RWPE2 (cell line): ENCODE results near the gene STK38L.
A peak's percentile ranks its signal among the peaks of the same experiment; 100 is the strongest.

Source experiments
- ATAC-seq: fragments of 200-7000 bp; cut with Tn5 transposase; 3 replicates; pipeline ENCODE4 v1.9.1; 2021; ENCODE audit warnings: low read depth
- DNase-seq: peaks from one replicate; pipeline ENCODE4 v3.0.0-alpha.2; 2020; ENCODE audit warnings: low spot score
- H3K27ac ChIP-seq: fragments of 450-650 bp; 2 replicates; pipeline ENCODE4 v1.5.1; 2017; ENCODE audit warnings: mild to moderate bottlenecking; ENCODE audit not compliant: poor library complexity, severe bottlenecking
- H3K27me3 ChIP-seq: fragments of 250-450 bp; sonication (Bioruptor Pico); 2 replicates; pipeline ENCODE4 v1.5.1; 2021; ENCODE audit warnings: mild to moderate bottlenecking, moderate library complexity; ENCODE audit not compliant: insufficient read depth, poor library complexity, severe bottlenecking
- H3K36me3 ChIP-seq: fragments of 250-450 bp; sonication (Bioruptor Pico); 2 replicates; pipeline ENCODE4 v1.5.1; 2020; ENCODE audit warnings: low read depth, mild to moderate bottlenecking, moderate library complexity
- H3K4me1 ChIP-seq: fragments of 250-450 bp; sonication (Bioruptor Pico); 2 replicates; pipeline ENCODE4 v1.5.1; 2021; ENCODE audit warnings: mild to moderate bottlenecking, moderate library complexity; ENCODE audit not compliant: insufficient read depth, poor library complexity, severe bottlenecking
- H3K4me3 ChIP-seq: fragments of 250-450 bp; sonication (Bioruptor Pico); 2 replicates; pipeline ENCODE4 v1.5.1; 2021; ENCODE audit warnings: mild to moderate bottlenecking, moderate library complexity; ENCODE audit not compliant: severe bottlenecking
- H3K9me3 ChIP-seq: fragments of 250-450 bp; sonication (Bioruptor Pico); 2 replicates; pipeline ENCODE4 v1.5.1; 2021; ENCODE audit warnings: mild to moderate bottlenecking, moderate library complexity; ENCODE audit not compliant: severe bottlenecking
- CTCF ChIP-seq: fragments of 450-650 bp; IDR thresholded peaks from one replicate; pipeline ENCODE4 v1.5.1; 2017; ENCODE audit warnings: mild to moderate bottlenecking, moderate library complexity; ENCODE audit not compliant: poor library complexity, severe bottlenecking

The STK38L gene

GRCh38 chr12:27335364-27336281 is 91.5 kb downstream of the STK38L start:
- no peak for TF ChIP-seq CTCF
- Histone ChIP-seq H3K36me3 (no peaks in the 10 kb centered on the region; the same call in 1 of the 2 replicates), H3K4me1 (peaks cover 50% of the 10 kb centered on the region), H3K27ac (peak overlapping the region; percentile 85), H3K9me3 (no peaks in the 10 kb centered on the region), H3K4me3 (no peak overlapping the region), H3K27me3 (no peaks in the 10 kb centered on the region)
- DNase-seq (no peak), ATAC-seq (no peak)

- Histone ChIP-seq H3K4me3 (no peak overlapping the region), H3K27ac (peak overlapping the region; percentile 85), H3K9me3 (no peaks in the 10 kb centered on the region), H3K27me3 (no peaks in the 10 kb centered on the region), H3K36me3 (no peaks in the 10 kb centered on the region; the same call in 1 of the 2 replicates), H3K4me1 (peaks cover 52% of the 10 kb centered on the region)
- peak; percentile 56 for DNase-seq
- no peak for TF ChIP-seq CTCF
- peak; percentile 75 for ATAC-seq
These were observed 92.2 kb downstream of the STK38L start for GRCh38 chr12:27336282-27336653.

GRCh38 chr12:27337376-27337775 is 93.3 kb downstream of the STK38L start:
- DNase-seq (no peak), ATAC-seq (no peak)
- TF ChIP-seq CTCF, result no peak
- Histone ChIP-seq H3K27ac (peak overlapping the region; percentile 85), H3K36me3 (no peaks in the 10 kb centered on the region; the same call in 1 of the 2 replicates), H3K4me1 (peaks cover 54% of the 10 kb centered on the region), H3K27me3 (no peaks in the 10 kb centered on the region), H3K9me3 (no peaks in the 10 kb centered on the region), H3K4me3 (no peak overlapping the region)

- H3K36me3 ChIP-seq, result no peaks in the 10 kb centered on the region; the same call in 1 of the 2 replicates
- peaks cover 65% of the 10 kb centered on the region for H3K4me1 ChIP-seq
- no peaks in the 10 kb centered on the region for H3K9me3 ChIP-seq
- peak overlapping the region; percentile 10 for H3K27ac ChIP-seq
- no peak overlapping the region for H3K4me3 ChIP-seq
- DNase-seq, result no peak
- H3K27me3 ChIP-seq, result no peaks in the 10 kb centered on the region
- no peak for TF ChIP-seq CTCF
- ATAC-seq, result no peak
These were observed 94.4 kb downstream of the STK38L start for GRCh38 chr12:27338473-27338872.

GRCh38 chr12:27340971-27341370 is 96.9 kb downstream of the STK38L start:
- H3K4me1 ChIP-seq, result peaks cover 61% of the 10 kb centered on the region
- H3K4me3 ChIP-seq, result no peak overlapping the region
- no peak for TF ChIP-seq CTCF
- peak overlapping the region; percentile 96 for H3K27ac ChIP-seq
- DNase-seq (no peak), ATAC-seq (no peak)
- no peaks in the 10 kb centered on the region for H3K9me3 ChIP-seq
- no peaks in the 10 kb centered on the region for H3K27me3 ChIP-seq
- no peaks in the 10 kb centered on the region; the same call in 1 of the 2 replicates for H3K36me3 ChIP-seq
